ENCODE measurements around the gene RIT2.

Gene RIT2

DNA sequence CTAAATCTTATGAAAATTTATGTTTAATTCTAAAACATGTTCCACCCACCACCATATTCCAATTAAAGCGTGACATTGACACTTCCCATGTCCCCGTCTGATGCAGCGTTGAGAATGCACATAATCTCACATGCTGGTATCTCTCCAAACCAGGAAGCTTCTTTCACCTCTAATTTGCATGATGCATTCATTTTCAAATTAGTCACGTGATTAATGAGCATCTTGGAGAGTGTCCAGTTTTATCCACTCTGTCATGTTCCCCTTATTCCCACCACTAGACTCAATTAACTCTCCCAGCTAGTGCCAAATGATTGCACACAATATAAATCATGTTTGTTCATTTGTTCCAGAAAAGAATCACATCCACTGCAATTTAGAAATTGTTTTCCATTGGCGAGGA lies 105.8 kb downstream of the RIT2 start:
- FAIRE-seq: no peak

DNA sequence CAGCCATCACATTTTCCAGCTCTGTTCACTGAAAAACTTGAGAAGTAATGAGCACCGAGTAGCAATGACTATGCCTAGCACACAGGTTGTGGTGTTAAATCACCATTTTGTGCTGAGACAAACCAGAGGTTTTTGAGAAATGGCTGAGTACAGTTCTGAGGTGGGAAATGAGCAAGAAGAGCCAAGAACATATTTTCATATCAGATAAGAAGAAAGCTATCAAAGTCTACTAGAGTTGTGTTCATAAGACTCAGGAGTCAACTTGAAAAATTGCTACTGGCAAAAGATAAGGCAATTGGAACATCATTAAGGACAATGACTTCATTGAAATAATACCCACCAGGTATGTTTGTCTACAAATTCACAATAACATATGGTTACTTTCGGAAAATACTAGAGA lies 108.1 kb downstream of the RIT2 start:
- no peak for FAIRE-seq

DNA sequence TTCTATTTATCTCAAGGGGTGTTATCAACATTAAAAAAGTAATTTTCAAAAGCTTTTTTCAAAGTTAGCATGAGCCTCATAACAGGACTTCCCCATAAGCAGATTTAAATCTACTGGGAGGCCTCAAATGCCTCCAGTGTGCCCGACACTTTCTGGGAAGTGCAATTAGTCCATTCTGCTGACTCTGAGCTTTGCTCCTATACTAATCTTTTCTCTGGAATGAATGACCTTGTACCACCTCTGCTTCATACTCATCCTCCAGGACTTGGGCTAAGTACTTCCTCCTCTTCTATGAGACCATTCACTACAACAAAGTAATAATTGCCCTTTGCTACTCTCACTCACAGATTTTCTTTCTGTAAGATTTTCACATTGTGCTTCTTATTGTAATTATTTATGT lies 111.1 kb downstream of the RIT2 start:
- no peak for FAIRE-seq

- FAIRE-seq: no peak
These were observed 113.7 kb downstream of the RIT2 start for GRCh38 chr18:43001821-43002220.

DNA sequence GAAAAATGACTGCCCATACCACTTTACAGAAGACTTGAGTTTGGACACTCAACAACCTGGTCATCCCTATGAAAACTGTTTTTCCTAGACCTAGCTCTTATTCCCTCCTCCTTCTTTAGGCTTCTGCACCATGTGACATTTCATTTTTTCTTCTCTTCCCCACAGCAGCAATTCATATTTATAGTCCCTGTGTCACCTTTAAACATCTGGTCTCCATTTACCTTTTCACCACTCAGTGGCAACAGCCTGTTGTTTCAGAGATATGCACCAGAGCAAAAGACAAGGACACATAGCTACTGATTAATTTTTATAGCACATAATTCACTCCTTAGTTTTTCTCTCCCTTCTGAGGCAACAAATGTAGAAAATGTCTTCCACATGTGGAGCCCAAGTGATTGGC lies 118.7 kb downstream of the RIT2 start:
- FAIRE-seq: no peak

DNA sequence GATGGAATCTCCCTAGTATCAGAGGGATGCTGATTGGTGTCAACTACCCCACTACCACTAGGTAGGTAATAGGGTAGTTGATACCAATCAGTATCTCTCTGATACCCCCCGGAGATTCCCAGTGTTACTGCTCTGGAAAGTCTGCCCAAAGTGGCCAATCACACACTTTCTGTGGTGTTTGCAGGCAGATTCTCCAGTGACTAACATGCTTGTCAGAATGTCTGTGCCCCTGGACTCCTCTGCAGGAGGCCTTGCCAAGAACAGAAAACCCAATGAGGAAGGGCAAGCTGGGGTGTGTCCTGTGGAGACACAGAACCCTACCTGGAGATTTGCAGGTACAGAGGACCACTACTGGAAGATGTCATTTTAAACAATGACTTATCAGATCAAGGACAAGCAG lies 135.1 kb downstream of the RIT2 start:
- FAIRE-seq: no peak

- no peak for FAIRE-seq
These were observed 137.4 kb downstream of the RIT2 start for GRCh38 chr18:42977982-42978637.

DNA sequence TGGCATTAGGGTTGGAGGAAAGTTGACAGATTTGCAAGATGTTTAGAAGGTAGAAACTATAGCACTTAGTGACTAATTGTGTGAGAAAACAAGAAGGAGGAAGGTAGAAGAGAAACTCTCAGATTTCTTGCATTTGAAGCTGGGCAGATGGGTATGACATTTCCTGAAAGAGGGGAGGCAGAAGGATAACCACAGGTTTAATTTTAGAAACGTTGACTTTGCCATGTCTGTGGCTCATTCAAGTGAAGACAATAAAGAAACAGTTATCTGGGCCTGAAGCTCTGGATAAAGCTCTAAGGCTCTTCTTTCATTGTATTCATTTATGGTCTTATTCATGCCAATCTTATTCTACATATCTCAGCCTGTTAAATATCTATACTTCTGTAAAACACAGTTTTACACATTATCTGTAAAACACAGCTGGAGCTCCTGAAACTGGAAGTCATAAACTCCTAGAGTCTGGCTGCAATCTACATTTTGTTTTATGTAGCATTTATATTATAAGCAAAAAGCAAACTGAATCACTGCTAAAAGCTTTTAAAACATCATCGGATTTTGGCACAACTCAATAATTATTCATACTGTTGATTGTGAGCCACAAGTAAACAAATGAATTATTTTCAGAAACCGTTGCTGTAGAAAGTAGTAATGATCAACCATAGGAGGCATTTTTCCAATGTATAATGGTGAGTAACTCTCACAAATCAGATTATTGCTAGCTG lies 138.5 kb downstream of the RIT2 start:
- FAIRE-seq: no peak

- FAIRE-seq: no peak
These were observed 146.1 kb downstream of the RIT2 start for GRCh38 chr18:42969366-42969765.

GRCh38 chr18:42961298-42961697 lies 154.2 kb downstream of the RIT2 start:
- no peak for FAIRE-seq

- FAIRE-seq: no peak
These were observed 156.0 kb downstream of the RIT2 start for GRCh38 chr18:42959528-42959927.

- no peak for FAIRE-seq
These were observed 157.1 kb downstream of the RIT2 start for GRCh38 chr18:42958353-42958752.

GRCh38 chr18:42956287-42956686 lies 159.2 kb downstream of the RIT2 start:
- FAIRE-seq: no peak

DNA sequence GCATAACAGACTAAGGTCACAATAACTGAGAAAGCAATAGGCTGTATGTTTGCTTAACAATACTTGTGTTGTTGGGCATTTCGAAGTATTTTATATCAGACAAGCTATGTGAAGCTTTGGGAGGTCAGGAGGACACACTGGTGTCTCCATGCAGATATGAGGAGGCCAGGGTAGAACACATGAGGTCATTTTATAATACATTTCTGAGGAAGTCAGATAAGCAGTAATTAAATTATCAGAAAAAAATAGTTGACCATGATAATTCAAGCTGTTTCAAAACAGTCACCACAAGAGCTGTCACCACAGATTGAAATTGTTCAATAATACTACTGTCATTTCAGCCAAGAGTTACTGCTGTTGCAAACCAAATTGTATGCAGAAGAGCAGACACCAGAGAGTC lies 160.6 kb downstream of the RIT2 start:
- no peak for FAIRE-seq

GRCh38 chr18:42953306-42953705 lies 162.2 kb downstream of the RIT2 start:
- FAIRE-seq: no peak

- FAIRE-seq: no peak
These were observed 164.8 kb downstream of the RIT2 start for GRCh38 chr18:42950732-42951131.

DNA sequence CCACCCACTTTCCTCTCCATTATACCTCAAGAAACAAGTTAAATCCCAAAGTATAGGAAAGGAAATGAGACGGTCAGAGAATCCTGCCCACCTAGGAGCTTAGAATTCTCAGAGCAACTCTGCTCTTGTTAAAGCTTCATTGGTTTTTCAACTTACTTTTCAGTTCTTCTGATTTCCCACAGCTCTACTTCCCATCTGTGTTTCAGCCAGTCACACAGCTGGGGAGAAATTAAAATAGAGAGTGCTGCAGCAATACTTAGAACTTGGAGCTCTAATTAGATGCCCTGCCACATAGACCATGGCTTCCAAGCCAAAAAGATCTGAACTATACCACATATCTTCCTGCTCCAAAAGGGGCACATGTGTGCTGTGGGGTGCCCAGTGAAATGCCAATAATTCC lies 166.7 kb downstream of the RIT2 start:
- no peak for FAIRE-seq

GRCh38 chr18:42941860-42942259 lies 173.6 kb downstream of the RIT2 start:
- FAIRE-seq: no peak

DNA sequence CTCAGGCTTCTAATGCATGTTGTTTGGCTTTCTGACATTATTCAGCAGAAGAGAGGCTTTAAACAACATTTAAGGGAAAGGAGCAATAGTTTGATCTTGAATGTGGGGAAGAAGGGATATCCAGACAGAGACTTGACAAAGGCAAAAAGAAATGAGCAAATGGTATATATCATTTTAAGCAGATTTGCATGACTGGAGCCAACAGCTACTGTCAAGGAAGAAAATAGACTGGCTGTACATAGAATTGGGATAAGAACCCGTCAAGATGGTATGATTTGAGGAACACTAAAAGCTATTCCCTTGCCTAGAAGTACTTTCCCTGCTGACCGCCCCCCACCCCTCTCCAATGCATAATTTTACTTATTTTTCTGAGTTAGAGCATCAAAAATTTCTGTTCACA lies 174.5 kb downstream of the RIT2 start:
- FAIRE-seq: no peak

GRCh38 chr18:42937436-42937835 lies 178.0 kb downstream of the RIT2 start:
- no peak for FAIRE-seq

DNA sequence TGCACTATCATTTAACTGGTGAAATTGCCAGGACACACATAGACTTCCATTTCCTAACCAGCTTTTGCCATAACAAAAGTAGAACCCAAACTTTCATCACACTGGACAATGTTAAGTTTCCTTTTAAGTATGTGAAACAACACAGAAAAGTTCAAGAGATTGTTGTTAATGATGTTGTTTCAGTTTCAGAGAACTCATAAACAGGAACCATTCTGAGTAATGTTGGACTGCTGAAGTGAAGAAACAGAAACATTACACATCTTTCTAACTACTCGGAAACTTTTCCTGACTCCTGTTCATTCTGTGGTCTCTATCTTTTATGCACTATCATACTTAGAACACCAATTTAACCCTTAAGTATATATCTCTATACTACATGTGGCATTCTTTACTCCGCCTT lies 179.2 kb downstream of the RIT2 start:
- no peak for FAIRE-seq

DNA sequence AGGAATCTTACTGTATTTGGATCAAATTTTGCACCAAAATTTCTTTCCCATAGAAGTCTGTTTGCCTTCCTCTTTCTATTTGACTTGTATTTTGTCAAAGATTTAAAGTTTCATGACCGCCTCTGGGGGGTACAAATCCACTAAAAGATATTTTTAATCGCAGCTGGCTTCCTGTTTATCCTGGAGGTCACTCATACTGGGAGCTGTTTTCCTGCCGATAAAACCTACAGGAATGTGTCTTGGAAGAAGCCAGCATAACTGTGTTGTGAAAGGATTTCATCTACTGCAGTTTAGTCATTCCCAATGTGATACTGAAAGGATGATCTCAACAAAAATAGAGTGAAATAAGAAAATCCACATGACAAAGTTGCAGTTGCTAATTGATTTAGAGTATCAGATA lies 184.0 kb downstream of the RIT2 start:
- FAIRE-seq: no peak

DNA sequence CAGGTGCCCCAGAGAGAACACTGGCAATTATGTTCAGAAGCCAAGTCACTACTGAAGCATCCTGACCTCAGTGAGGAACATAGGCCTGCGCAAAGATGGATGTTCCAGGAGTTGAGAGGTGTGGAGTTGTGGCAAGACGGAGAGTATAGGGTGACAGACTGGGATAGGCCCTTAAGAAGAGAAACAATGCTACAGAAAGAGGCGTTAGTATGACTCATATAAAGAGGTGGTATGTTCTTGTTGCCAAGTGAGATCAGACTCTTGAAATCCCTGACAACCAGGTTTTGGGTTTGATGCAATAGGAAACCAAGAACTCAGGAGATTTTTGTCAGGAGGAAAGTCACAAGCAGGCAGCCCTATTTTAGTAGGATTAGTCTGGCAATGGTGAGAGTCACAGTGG lies 185.6 kb downstream of the RIT2 start:
- FAIRE-seq: no peak

- FAIRE-seq: no peak
These were observed 186.3 kb downstream of the RIT2 start for GRCh38 chr18:42929181-42929580.

DNA sequence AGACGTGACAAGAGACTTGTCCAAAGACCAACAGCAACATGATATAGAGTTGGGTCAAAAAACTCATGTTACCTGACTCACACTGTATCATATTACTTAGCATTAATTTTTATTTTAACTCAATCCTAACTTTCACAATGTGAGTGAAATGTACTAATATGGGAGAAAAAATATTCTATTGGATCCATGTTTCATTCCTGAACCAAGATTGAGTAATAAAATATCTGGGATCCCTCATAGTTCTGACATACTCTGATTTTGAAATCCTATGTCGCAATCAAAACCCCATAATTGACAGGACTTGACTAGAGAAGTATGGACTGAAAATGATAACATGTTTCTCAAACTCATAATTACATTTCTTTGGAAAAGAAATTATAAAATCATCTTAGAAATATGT lies 190.4 kb downstream of the RIT2 start:
- FAIRE-seq: no peak
